GM18867 (cell line): ENCODE measurements around the gene HECTD1.
"Not testable (repeated sequence)": the region's sequence is repeated elsewhere in the genome, so short reads cannot be mapped to it uniquely, and the experiment has no call there.

Source experiments
- ATAC-seq: cut with Tn5 transposase; IDR thresholded peaks from one replicate; pipeline ENCODE4 v1.9.1; 2021; ENCODE audit warnings: mild to moderate bottlenecking, moderate library complexity; ENCODE audit not compliant: unreplicated experiment

Gene HECTD1

GRCh38 chr14:31196839-31197492 lies 10.6 kb downstream of the HECTD1 start:
- no peak for ATAC-seq

- ATAC-seq = no peak
Observed at GRCh38 chr14:31194661-31195060, 12.9 kb downstream of the HECTD1 start.

GRCh38 chr14:31194095-31194494 lies 13.5 kb downstream of the HECTD1 start:
- no peak for ATAC-seq

- not testable (repeated sequence) for ATAC-seq
Observed at GRCh38 chr14:31192544-31192943, 15.0 kb downstream of the HECTD1 start.

GRCh38 chr14:31190717-31191263 lies 16.8 kb downstream of the HECTD1 start:
- ATAC-seq = no peak

- ATAC-seq = no peak
Observed at GRCh38 chr14:31190219-31190603, 17.4 kb downstream of the HECTD1 start.

GRCh38 chr14:31189346-31190218 lies 18.0 kb downstream of the HECTD1 start:
- ATAC-seq = no peak

- no peak for ATAC-seq
Observed at GRCh38 chr14:31188744-31189143, 18.8 kb downstream of the HECTD1 start.

GRCh38 chr14:31182016-31182415 lies 25.6 kb downstream of the HECTD1 start:
- ATAC-seq = not testable (repeated sequence)

GRCh38 chr14:31181271-31181670 lies 26.3 kb downstream of the HECTD1 start:
- no peak for ATAC-seq

- ATAC-seq = no peak
Observed at GRCh38 chr14:31180299-31181051, 27.1 kb downstream of the HECTD1 start.

GRCh38 chr14:31174433-31174832 lies 33.2 kb downstream of the HECTD1 start:
- ATAC-seq = no peak

GRCh38 chr14:31173120-31173837 lies 34.3 kb downstream of the HECTD1 start:
- no peak for ATAC-seq

GRCh38 chr14:31172084-31172483 lies 35.5 kb downstream of the HECTD1 start:
- no peak for ATAC-seq

GRCh38 chr14:31170411-31170810 lies 37.2 kb downstream of the HECTD1 start:
- ATAC-seq = no peak

- ATAC-seq = no peak
Observed at GRCh38 chr14:31169877-31170276, 37.7 kb downstream of the HECTD1 start.

- no peak for ATAC-seq
Observed at GRCh38 chr14:31167032-31167431, 40.6 kb downstream of the HECTD1 start.

- no peak for ATAC-seq
Observed at GRCh38 chr14:31166271-31166561, 41.4 kb downstream of the HECTD1 start.

- no peak for ATAC-seq
Observed at GRCh38 chr14:31164115-31164514, 43.5 kb downstream of the HECTD1 start.

GRCh38 chr14:31162910-31163649 lies 44.5 kb downstream of the HECTD1 start:
- ATAC-seq = no peak
